Measurements from ENCODE around the gene CDH24.
A peak's percentile ranks its signal among the peaks of the same experiment; 100 is the strongest.

CDH24 gene

DNA sequence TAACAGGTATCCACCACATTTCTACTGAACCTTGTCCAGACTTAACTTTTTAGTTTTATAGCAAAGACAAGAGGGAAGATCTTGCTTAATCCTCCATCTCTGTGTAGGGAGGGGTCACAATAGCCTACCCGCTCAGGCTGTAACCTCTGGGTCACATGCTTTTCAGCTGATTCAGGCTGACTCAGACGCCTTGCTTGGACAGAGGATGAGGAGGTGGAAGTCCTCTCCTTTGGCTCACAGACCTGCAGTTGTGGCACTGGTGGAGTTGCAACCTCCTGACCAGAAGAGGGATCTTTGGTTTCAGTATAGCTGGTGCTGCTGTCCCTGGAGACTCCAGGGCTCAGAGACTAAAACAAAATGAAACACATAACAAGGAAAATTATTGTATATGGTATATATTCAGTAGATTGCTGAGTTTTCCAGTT lies 21.4 kb upstream of the CDH24 start:
- H3K4me1 ChIP-seq, result no peaks in the 10 kb centered on the region
- in situ Hi-C loops (cut with MboI; ENCODE audit: low sequenced_read_pairs), result no loop called here
- no peaks in the 10 kb centered on the region for H3K9me3 ChIP-seq
- DNase-seq (ENCODE audit: low spot score in 2 of 2), result no peak
- H3K4me3 ChIP-seq, result no peak overlapping the region
- H3K27me3 ChIP-seq (ENCODE audit: low read depth), result no peaks in the 10 kb centered on the region
- H3K36me3 ChIP-seq (replicated peaks), result peaks cover 86% of the 10 kb centered on the region

GRCh38 chr14:23077962-23078361 lies 20.6 kb upstream of the CDH24 start:
- DNase-seq (ENCODE audit: low spot score in 2 of 2), result no peak
- Histone ChIP-seq H3K27me3 (ENCODE audit: low read depth) (no peaks in the 10 kb centered on the region), H3K4me1 (no peaks in the 10 kb centered on the region), H3K9me3 (no peaks in the 10 kb centered on the region), H3K36me3 (replicated peaks) (peaks cover 85% of the 10 kb centered on the region), H3K4me3 (no peak overlapping the region)
- in situ Hi-C loops (cut with MboI; ENCODE audit: low sequenced_read_pairs), result no loop called here

- H3K4me3 ChIP-seq, result no peak overlapping the region
- DNase-seq (ENCODE audit: low spot score in 2 of 2), result peak in 1 of 2 experiments; percentile 51
- H3K36me3 ChIP-seq (replicated peaks), result peaks cover 86% of the 10 kb centered on the region
- in situ Hi-C loops (cut with MboI; ENCODE audit: low sequenced_read_pairs), result no loop called here
- H3K9me3 ChIP-seq, result no peaks in the 10 kb centered on the region
- H3K4me1 ChIP-seq, result peaks cover 6% of the 10 kb centered on the region
- H3K27me3 ChIP-seq (ENCODE audit: low read depth), result no peaks in the 10 kb centered on the region
Measured at GRCh38 chr14:23076785-23077408, 19.6 kb upstream of the CDH24 start.

DNA sequence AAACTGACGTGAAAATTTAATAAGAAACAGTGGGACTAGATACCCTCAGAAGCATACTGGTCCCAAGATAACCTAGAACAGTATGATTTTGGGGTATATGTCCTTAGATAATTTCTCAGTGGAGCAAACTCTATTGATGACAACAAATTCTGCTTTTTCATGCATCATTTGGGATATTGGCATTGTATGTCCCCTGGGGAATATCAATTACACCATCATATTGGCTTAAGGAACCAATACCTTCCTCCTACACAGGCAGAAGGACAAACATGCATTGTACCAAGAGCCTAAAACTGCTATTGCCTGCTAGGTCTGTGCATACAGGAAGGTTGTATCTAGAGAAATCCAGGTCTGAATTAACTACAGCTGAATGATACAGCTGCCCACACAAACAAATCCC lies 17.6 kb upstream of the CDH24 start:
- peaks cover 68% of the 10 kb centered on the region for H3K36me3 ChIP-seq (replicated peaks)

GRCh38 chr14:23071921-23072539 lies 14.7 kb upstream of the CDH24 start:
- peaks cover 20% of the 10 kb centered on the region for H3K4me1 ChIP-seq
- peak; percentile 38 to 54 for DNase-seq (ENCODE audit: low spot score in 2 of 2)
- in situ Hi-C loops (cut with MboI; ENCODE audit: low sequenced_read_pairs), result loop anchor here (25.0 kb wide), 1 partner anchor 510 kb away; no protein-coding TSS in a partner anchor
- H3K4me3 ChIP-seq, result peak overlapping the region; percentile 56
- H3K36me3 ChIP-seq (replicated peaks), result peaks cover 58% of the 10 kb centered on the region
- no peaks in the 10 kb centered on the region for H3K27me3 ChIP-seq (ENCODE audit: low read depth)
- H3K9me3 ChIP-seq, result no peaks in the 10 kb centered on the region

More for the DNA sequence above, 17.6 kb upstream of the CDH24 start:
- Histone ChIP-seq H3K27me3 (ENCODE audit: low read depth) (no peaks in the 10 kb centered on the region), H3K9me3 (no peaks in the 10 kb centered on the region), H3K4me1 (peaks cover 13% of the 10 kb centered on the region), H3K4me3 (no peak overlapping the region)
- in situ Hi-C loops (cut with MboI; ENCODE audit: low sequenced_read_pairs), result loop anchor here (25.0 kb wide), 1 partner anchor 513 kb away; no protein-coding TSS in a partner anchor
- no peak for DNase-seq (ENCODE audit: low spot score in 2 of 2)

DNA sequence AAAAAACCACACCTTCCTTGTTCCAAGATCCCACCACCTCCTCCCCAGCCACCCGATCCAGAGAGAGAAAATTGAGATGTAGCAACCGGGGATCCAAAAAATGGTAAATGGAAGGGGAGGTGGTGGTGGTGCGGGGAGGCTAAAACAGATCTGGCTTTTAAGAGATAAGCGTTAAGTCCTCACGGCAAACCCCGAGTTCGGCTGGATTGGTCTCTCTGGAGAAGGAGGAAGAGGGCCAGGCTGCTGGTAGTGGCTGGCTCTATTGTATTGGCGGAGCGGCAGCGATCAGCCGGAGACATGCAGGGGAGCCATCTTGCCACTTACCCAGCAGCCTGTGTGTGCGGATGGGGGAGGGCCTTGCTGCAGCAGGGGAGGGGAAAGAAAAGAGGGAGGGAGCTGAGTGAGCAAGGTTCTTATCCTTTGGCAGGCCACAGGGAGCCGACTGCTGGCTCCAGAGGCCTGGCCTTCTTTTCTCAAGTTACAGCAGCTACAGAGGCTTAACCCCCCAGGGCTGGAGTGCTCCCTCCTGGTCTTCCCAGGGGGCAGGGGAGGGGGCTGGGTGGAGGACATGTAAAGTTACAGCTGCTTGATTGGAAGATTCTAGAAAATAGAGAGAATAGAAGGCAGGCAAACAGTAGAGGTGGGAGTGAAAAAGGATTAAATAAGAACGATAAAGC lies 14.1 kb upstream of the CDH24 start:
- in situ Hi-C loops (cut with MboI; ENCODE audit: low sequenced_read_pairs), result loop anchor here (25.0 kb wide), 1 partner anchor 509 kb away; no protein-coding TSS in a partner anchor
- Histone ChIP-seq H3K27me3 (ENCODE audit: low read depth) (no peaks in the 10 kb centered on the region), H3K9me3 (no peaks in the 10 kb centered on the region), H3K36me3 (replicated peaks) (peaks cover 57% of the 10 kb centered on the region), H3K4me3 (peak overlapping the region; percentile 56), H3K4me1 (peaks cover 20% of the 10 kb centered on the region)
- DNase-seq (ENCODE audit: low spot score in 2 of 2), result peak; percentile 93 to 96

DNA sequence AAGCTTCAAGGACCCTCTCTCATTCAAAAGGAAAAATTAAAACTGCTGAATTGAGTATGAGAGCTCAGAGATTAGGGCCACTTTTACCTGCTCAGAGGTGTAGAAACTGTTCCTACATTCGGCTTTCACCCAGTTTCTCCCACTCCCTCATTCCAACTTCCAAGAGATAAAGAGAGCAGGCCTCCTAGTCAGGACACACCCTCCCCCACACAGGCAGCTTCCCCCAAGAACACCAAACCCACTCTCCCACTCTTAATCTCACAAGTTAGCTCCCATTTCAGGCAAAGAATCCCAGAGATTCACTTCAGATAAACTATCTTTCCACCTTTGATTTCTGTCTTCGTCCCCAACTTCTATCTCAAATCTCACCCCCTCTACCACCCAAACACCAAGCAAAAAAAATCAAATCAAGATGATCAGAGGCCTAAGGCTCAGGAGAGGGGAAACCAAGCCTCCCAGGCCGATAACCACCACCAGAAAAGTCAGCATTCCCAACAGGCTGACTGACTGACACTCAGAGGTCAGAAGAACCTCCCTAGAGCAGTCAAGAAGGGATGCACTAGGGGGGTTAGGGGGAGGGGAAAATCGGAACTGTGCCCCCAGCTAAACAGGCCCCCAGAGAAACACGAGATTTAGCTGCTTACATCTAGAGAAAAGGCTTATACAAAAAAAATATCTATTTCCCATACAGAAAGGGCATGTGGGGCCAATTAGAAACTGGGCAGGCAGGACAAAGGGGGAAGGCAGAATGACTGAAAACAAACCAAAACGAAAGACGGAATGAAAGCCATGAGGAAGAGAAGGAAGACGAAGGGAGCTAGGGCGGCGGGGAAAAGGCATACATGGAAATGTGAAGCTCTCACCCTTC lies 13.2 kb upstream of the CDH24 start:
- DNase-seq (ENCODE audit: low spot score in 2 of 2), result no peak
- Histone ChIP-seq H3K27me3 (ENCODE audit: low read depth) (no peaks in the 10 kb centered on the region), H3K4me1 (peaks cover 20% of the 10 kb centered on the region), H3K36me3 (replicated peaks) (peaks cover 58% of the 10 kb centered on the region), H3K4me3 (peak overlapping the region; percentile 56), H3K9me3 (no peaks in the 10 kb centered on the region)
- in situ Hi-C loops (cut with MboI; ENCODE audit: low sequenced_read_pairs), result loop anchor here (25.0 kb wide), 1 partner anchor 508 kb away; no protein-coding TSS in a partner anchor

DNA sequence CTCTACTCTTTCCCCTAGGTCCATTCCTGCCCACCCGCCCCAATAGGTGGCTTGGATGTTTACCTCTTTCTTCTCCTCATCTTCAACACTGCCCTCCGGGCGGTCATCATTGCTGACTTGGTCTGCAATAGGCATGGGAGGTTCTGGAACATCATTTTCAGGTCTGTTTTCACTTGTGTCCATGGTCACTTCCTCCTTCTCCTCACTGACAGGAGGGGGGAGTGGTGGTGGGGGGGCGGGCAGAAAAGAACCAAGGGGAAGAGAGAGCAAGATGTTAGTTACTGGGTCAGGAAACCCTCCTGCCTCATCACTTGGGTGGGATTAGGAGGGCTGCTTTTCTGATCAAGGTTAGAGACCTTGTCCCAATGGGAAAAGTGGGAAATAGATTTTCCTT lies 12.1 kb upstream of the CDH24 start:
- Histone ChIP-seq H3K27me3 (ENCODE audit: low read depth) (no peaks in the 10 kb centered on the region), H3K4me3 (no peak overlapping the region), H3K9me3 (no peaks in the 10 kb centered on the region), H3K4me1 (peaks cover 20% of the 10 kb centered on the region), H3K36me3 (replicated peaks) (peaks cover 61% of the 10 kb centered on the region)
- in situ Hi-C loops (cut with MboI; ENCODE audit: low sequenced_read_pairs), result loop anchor here (25.0 kb wide), 1 partner anchor 507 kb away; no protein-coding TSS in a partner anchor
- DNase-seq (ENCODE audit: low spot score in 2 of 2), result no peak

GRCh38 chr14:23068789-23069412 lies 11.6 kb upstream of the CDH24 start:
- peaks cover 63% of the 10 kb centered on the region for H3K36me3 ChIP-seq (replicated peaks)
- H3K4me3 ChIP-seq, result peak overlapping the region; percentile 4; the same call in 1 of the 2 replicates
- DNase-seq (ENCODE audit: low spot score in 2 of 2), result peak; percentile 89
- H3K9me3 ChIP-seq, result no peaks in the 10 kb centered on the region
- in situ Hi-C loops (cut with MboI; ENCODE audit: low sequenced_read_pairs), result loop anchor here (25.0 kb wide), 1 partner anchor 507 kb away; no protein-coding TSS in a partner anchor
- peaks cover 20% of the 10 kb centered on the region for H3K4me1 ChIP-seq
- H3K27me3 ChIP-seq (ENCODE audit: low read depth), result no peaks in the 10 kb centered on the region

- H3K36me3 ChIP-seq (replicated peaks), result peaks cover 66% of the 10 kb centered on the region
- in situ Hi-C loops (cut with MboI; ENCODE audit: low sequenced_read_pairs), result loop anchor here (25.0 kb wide), 1 partner anchor 506 kb away; no protein-coding TSS in a partner anchor
- peak overlapping the region; percentile 4; the same call in 1 of the 2 replicates for H3K4me3 ChIP-seq
Measured at GRCh38 chr14:23067847-23068788, 10.8 kb upstream of the CDH24 start.

DNA sequence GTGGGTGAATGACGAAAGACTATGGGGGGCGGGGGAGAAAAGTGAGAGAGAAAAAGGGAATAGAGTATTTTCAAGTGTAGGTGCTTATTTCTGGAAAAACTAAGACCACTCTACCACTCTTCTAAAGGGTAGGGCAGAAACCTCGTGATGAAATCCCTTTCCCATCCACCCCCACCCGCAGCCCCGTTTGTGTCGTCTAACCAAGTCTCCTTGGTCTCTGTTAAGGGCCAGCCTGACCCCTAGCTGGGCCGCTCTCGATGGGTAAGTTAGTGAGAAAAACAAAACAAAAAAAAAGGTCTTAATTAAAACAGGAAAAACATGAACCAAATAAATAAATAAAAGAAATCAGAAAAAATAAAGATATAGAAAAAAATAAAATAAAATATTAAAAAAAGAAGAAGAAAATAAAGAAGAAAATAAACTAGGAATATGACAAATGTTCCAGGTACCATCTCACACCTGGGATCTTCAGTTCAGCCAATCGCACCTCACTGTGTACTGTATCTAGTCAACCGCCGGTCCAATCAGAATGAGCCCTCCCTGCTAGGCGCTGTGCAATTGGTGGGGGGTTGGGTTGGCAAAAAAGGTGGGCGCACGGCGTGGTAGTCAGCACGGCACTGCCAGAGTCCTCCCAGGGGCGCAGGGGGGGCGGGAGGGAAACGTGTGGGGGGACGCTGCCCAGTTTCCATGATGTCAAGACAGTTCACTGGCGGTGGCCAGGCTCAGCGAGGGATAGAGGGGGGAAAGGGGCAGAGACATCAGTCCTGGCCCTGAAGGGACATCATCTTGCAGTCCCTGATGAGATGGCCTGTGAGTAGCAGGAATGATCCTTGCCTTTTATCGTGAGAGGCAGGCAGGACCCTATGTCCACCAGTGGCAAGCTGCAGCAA lies 9.8 kb upstream of the CDH24 start:
- DNase-seq (ENCODE audit: low spot score in 2 of 2), result no peak
- in situ Hi-C loops (cut with MboI; ENCODE audit: low sequenced_read_pairs), result loop anchor here (25.0 kb wide), 1 partner anchor 505 kb away; no protein-coding TSS in a partner anchor
- Histone ChIP-seq H3K27me3 (ENCODE audit: low read depth) (no peaks in the 10 kb centered on the region), H3K36me3 (replicated peaks) (peaks cover 66% of the 10 kb centered on the region), H3K4me1 (peaks cover 16% of the 10 kb centered on the region), H3K4me3 (no peak overlapping the region), H3K9me3 (no peaks in the 10 kb centered on the region)

More at GRCh38 chr14:23067847-23068788, 10.8 kb upstream of the CDH24 start:
- no peak for DNase-seq (ENCODE audit: low spot score in 2 of 2)
- Histone ChIP-seq H3K27me3 (ENCODE audit: low read depth) (no peaks in the 10 kb centered on the region), H3K9me3 (no peaks in the 10 kb centered on the region), H3K4me1 (peaks cover 20% of the 10 kb centered on the region)
